ENCODE data around the gene NBEAL2.

- TF ChIP-seq CTCF (conservative IDR thresholded peaks at IDR 0.05; ENCODE audit: low read depth, low read length) (no peak), EZH2phosphoT487 (IDR thresholded peaks at IDR 0.05; ENCODE audit: borderline replicate concordance, low read length) (no peak), EZH2 (IDR thresholded peaks at IDR 0.05; ENCODE audit: low read length, unreplicated experiment) (no peak)
Measured at GRCh38 chr3:46931631-46932331, 47.7 kb upstream of the NBEAL2 start.

Measured in PC-3 (cell line).